GM21526 (cell line): ENCODE measurements around the gene WBP4.
"Not testable (repeated sequence)": the region's sequence is repeated elsewhere in the genome, so short reads cannot be mapped to it uniquely, and the experiment has no call there.

Source experiments
- ATAC-seq: cut with Tn5 transposase; IDR thresholded peaks from one replicate; pipeline ENCODE4 v1.9.1; 2021; ENCODE audit warnings: moderate library complexity; ENCODE audit not compliant: unreplicated experiment, low FRiP score

Gene WBP4

DNA sequence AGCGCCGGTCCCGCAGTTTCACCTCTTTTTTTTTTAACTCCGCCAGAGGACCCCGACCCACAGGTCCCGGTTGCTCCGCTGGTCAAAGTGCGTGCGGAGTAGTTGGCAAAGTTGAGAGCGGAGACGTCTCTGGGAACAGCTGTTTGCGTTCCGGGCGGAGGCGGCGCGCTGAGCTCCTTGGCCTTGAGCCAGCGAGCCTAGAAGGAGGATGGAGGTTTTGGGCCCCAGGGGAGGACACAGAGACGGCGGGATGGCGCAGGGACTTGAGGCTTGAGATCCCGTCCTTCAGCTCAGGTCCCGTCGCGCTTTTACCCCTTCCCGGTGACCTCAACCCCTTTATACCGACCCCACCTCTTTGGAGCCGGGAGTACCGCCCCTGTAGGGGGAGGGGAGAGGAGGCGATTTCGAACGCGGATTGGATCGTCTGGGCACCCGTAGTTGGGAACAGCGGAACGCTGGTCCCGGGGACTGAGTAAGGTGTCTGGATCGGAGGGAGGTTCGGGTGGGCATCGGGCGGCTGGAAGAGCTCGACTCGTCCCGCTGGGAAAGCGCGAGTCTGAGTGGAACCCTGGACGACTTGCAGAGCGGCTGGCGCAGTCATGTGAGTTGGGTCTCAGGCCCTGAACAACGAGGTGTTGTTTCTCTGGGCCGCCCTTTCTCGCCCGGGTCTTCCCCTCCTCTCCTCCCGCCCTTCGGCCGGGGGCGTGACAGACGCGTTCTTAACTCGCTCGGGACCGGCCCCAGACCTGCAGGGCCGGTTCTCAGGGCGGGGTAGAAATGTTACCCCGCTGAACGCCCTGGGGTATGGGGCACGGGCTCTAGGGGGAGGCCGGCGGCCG is at the start of gene WBP4:
Gene WBP4 (plus strand): TSS at position 435 of the 839 bp plus-strand sequence. CDS start 165 bp downstream, at position 600.
- peak; percentile 70 for ATAC-seq

DNA sequence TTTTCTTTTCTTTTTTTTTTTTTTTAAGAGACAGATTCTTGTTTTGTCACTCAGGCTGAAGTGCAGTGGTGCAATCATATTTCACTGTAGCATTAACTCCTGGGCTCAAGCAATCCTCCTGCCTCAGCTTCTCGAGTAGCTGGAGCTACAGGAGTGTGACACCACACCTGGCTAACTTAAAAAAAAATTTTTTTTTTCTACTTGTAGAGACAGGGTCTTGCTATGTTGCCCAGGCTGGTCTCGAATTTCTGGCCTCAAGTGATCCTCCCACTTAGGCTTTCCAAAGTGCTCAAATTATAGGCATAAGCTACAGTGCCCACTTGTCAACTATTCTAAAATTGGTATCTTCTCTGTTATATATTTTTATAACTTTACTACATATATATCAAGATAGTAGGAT is 48.8 kb upstream of the WBP4 start:
- ATAC-seq: no peak

GRCh38 chr13:41013835-41014234 is 47.5 kb upstream of the WBP4 start:
- ATAC-seq: no peak

DNA sequence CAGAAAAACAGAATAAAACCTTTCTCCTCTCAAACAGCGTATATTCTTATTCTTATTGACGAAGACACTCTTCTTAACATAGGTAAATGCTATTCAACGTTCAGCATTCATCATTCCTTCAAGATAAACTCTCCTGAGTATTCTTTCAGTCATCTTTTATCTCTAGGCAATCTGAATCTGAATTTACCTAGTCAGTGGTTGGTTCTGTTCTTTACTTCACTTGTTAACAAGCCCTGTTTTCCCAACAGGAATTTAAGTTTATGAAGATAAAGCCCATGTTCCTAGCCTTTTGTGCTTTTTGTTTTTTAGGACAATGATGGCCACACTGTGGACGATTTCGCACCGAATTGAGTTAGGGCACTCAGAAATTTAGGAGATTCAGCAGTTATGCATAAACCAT is 45.4 kb upstream of the WBP4 start:
- ATAC-seq: no peak

DNA sequence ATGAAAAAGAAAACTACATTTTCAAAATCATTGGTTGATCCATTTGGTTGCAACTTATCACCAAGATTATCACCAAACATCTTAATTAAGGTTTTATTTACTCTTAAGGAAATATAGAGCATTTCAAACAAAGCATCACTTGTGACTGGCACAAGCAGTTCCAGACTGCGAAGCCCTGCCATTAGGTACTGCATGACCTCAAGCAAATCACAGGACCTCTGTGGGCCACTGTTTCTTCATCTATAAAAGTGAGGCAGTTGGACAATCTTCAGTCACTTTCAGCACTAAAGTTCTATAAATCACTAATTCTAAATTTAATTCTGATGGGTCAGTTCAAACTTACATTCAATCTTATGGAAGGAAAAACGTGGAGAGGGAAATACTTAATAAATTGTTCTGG is 44.1 kb upstream of the WBP4 start:
- no peak for ATAC-seq

- ATAC-seq: no peak
Measured at GRCh38 chr13:41017817-41018601, 43.3 kb upstream of the WBP4 start.

DNA sequence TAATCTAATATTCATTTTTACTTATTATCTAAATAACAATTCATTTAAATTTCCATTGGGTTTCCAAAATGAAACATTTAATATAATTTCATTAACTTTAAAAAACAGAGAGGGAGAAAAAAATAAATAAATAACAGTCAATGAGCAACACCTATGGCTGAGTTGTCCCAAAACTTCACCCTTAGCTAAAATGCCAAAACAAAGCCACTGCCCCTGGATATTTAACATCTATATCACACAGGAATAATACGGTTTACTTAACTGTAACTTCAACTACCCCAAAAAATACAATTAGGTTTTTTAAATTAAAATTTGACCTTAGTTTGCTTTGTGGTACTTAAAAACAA is 42.7 kb upstream of the WBP4 start:
- no peak for ATAC-seq

- peak; percentile 88 for ATAC-seq
Measured at GRCh38 chr13:41019011-41019487, 42.3 kb upstream of the WBP4 start, which contains the start of gene ELF1. Gene ELF1 (minus strand): TSS chr13:41019316. CDS start chr13:40982054, 37,262 bp downstream.

DNA sequence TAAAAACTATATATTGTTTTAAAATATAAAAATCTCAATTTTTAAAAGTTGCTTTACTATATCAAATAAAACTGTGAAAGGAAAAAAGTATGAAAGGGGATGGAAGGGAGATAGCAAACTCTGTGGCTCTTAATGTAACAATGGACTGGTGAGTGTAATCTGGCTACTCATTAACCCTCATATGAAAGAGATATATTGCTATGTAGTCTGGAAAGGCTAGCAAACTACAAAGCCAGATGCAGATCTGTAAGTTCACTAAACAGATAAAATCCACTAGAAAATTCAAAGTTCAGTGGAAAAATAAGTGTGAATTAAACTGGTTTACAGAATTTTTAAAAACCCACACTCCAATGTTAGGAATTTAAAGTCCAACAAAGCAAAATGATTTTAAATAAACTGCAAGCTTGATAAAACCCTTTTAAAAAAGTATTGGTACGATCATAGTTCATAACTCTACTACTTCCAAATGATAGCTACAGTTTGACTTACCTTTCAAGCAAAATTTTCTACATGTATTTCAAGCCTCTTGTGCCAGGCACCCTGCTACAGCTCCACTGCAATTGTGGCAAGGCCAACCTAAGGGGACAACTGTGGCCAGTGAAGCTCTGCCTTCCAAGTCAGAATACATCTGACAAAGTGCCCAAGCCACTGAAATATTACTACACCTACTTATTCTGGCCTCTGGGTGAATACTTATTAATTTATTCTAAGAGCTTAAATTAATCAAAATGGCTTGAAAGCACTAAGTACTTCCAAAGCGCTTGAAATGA is 41.5 kb upstream of the WBP4 start:
- ATAC-seq: no peak

DNA sequence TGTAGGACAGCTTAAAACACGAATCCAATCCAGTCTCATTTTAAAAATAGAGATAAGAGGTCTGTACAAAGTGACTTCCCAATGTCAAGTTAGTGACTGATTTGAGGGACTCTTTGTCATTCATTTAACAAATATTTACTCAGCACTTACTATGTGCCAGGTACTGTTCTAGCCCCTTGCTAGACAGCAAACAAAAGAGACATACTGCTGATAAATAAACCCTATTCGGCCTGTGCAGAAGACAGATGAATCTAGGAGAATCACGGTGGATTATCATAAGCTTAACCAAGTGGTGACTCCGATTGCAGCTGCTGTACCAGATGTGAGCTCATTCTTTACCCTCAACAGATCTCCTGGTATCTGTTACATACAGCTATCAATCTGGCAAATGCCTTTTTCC is 35.8 kb upstream of the WBP4 start:
- no peak for ATAC-seq

- no peak for ATAC-seq
Measured at GRCh38 chr13:41026788-41027187, 34.5 kb upstream of the WBP4 start.

DNA sequence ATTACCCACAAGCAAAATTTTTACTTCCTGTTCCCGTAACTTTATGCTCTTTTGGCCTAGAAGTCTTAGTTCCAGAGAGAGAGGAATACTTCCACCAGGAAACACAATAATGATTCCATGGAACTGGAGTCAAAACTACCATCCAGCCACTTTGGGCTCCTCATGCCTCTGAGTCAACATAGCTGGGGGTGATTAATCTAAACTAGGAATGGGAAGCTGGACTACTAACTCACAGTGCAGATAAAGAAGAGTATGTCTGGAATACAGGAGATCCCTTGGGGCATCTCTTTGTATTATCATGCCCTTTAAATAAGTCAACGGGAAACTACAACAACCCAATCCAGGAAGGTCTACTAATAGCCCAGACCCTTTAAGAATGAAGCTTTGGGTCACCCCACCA is 33.3 kb upstream of the WBP4 start:
- ATAC-seq: no peak

DNA sequence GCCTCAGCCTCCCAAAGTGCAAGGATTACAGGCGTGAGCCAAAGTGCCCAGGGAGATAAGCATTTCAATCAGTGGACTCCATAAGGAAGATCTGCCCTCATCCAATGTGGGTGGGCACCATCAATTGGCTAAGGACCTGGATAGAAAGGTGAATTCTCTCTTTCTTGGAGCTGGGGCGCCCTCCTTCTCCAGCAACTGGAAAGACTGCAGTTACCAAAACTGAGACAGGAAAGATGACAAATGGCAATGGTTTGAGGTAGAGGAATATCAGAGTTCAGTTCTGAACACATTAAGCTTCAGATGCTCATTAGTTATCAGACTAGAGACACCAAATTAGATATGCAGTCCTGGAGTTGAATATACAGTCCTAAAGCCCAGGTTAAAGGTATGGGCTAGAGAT is 31.7 kb upstream of the WBP4 start:
- ATAC-seq: no peak

- ATAC-seq: no peak
Measured at GRCh38 chr13:41032691-41033376, 28.5 kb upstream of the WBP4 start.

GRCh38 chr13:41034382-41034781 is 26.9 kb upstream of the WBP4 start:
- ATAC-seq: no peak

DNA sequence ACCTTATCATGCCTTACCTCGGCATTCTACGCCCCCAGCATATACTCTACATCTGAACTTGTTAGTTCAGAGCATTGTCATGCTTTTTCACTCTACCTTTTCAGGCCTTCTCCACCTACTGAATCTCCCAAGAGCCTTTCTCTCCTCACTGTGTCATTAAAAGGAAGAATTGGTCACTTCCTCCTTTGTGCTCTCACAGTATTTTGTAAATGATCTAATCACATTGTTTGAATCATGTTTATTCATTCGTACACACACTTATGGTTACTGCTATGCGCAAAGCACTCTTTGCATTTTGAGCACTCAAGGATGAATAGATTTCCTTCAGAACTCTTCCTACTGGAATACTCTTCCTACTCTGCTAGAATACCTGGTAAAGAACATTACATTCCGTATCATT is 26.4 kb upstream of the WBP4 start:
- ATAC-seq: no peak

GRCh38 chr13:41036557-41036956 is 24.8 kb upstream of the WBP4 start:
- ATAC-seq: not testable (repeated sequence)

DNA sequence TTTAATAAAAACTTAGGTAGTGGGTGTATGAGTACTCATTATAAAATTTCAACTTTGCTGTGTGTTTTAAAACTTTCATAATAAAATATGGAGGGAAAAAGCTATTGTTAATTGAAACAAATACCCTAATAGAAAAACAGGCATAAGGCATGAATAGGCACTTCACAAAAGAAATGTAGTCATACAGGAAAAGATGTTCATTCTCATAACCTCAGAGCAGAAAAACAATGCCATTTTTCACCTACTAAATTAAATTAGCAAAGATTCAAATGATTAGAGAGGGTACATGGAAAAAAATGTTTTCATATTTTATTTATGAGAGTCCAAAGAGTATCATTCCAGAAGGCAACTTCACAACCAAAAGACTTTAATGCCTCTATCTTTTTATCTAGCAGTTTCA is 21.6 kb upstream of the WBP4 start:
- no peak for ATAC-seq

DNA sequence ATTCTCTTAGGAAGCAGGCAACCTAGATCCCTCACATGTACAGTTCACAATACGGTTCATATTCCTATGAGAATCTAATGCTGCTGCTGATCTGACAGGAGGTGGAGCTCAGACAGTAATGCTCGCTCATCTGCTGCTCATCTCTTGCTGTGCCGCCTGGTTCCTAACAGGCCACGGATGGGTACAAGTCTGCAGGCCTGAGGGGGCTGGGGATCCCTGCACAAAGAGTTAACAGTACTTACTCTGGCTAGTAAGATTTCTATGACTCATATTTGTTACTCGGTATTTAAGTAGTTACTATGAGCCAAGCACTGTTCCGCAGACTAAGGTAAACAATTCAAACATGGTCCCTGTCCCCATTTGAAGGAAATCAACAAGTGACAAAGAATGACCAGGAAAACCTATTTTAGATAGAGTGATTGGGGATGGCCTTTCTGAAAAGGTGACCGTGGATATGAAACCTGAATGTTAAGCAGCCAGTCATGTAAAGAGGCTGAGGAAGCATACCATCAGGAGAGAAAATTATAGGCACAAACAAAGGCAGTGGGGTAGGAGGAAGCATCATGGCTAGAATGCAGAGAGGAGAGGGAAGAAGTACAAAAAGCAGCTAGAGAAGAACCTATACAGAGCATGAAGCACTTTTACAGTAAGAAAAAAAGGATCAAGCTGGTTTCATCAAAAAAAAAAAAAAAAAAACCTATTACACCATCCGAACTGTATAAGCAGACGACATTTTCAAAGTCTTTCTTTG is 20.6 kb upstream of the WBP4 start:
- ATAC-seq: no peak

DNA sequence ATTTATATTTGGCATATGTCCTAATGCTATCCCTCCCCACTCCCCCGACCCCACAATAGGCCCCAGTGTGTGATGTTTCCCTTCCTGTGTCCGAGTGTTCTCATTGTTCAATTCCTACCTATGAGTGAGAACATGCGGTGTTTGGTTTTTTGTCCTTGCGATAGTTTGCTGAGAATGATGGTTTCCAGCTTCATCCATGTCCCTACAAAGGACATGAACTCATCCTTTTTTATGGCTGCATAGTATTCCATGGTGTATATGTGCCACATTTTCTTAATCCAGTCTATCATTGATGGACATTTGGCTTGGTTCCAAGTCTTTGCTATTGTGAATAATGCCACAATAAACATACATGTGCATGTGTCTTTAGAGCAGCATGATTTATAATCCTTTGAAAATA is 18.9 kb upstream of the WBP4 start:
- ATAC-seq: not testable (repeated sequence)
